HepG2 (cell line): ENCODE measurements around the gene RRP9. TPM values are rescaled to one million over a fixed set of nuclear protein-coding genes. Genes with fewer than 3 reads are reported as not detected.

Experiments
- ATAD3A ChIP-seq: sonication (generic); formaldehyde crosslinking; IDR thresholded peaks from 2 replicates; pipeline ENCODE4 v1.4.0; 2020; ENCODE audit warnings: missing genetic modification reagents
- ATF1 ChIP-seq: IDR thresholded peaks from 2 replicates; pipeline ENCODE4 v1.6.1; 2016; ENCODE audit warnings: mild to moderate bottlenecking, control low read depth
- CBX2 ChIP-seq, 2 experiments: fragments of 200-600 bp in 1 of 2; sonication (generic); formaldehyde crosslinking in 1 of 2; IDR thresholded peaks; 2 replicates each; pipeline versions ENCODE4 v1.7.0 to v1.8.1; 2018 to 2022; ENCODE audit warnings: low read depth in 2 of 2, low read length in 1 of 2, mild to moderate bottlenecking in 1 of 2, missing genetic modification reagents in 1 of 2
- DR1 ChIP-seq: sonication (generic); formaldehyde crosslinking; IDR thresholded peaks from 2 replicates; pipeline ENCODE4 v1.8.0; 2021; ENCODE audit warnings: mild to moderate bottlenecking, missing genetic modification reagents, inconsistent platforms
- EEA1 ChIP-seq: sonication (generic); formaldehyde crosslinking; IDR thresholded peaks from 2 replicates; pipeline ENCODE4 v1.5.1; 2020; ENCODE audit warnings: mild to moderate bottlenecking, missing genetic modification reagents, borderline replicate concordance
- ELF4 ChIP-seq: sonication (generic); formaldehyde crosslinking; IDR thresholded peaks from 2 replicates; pipeline ENCODE4 v1.5.0; 2020; ENCODE audit warnings: missing genetic modification reagents, mild to moderate bottlenecking, moderate library complexity, borderline replicate concordance
- FLYWCH1 ChIP-seq: sonication (generic); formaldehyde crosslinking; IDR thresholded peaks from 2 replicates; pipeline ENCODE4 v1.8.1; 2023; ENCODE audit warnings: mild to moderate bottlenecking, missing genetic modification reagents
- GATAD1 ChIP-seq: IDR thresholded peaks from 2 replicates; pipeline ENCODE4 v1.6.1; 2016; ENCODE audit warnings: missing genetic modification reagents, missing compliant biosample characterization
- HDAC1 ChIP-seq: sonication (generic); formaldehyde crosslinking; IDR thresholded peaks from 2 replicates; pipeline ENCODE4 v1.5.1; 2020; ENCODE audit warnings: mild to moderate bottlenecking, missing genetic modification reagents
- HES4 ChIP-seq: sonication (generic); formaldehyde crosslinking; IDR thresholded peaks from 2 replicates; pipeline ENCODE4 v1.9.0; 2021; ENCODE audit warnings: mild to moderate bottlenecking, missing genetic modification reagents, borderline replicate concordance
- HOXA3 ChIP-seq: sonication (generic); formaldehyde crosslinking; IDR thresholded peaks from 2 replicates; pipeline ENCODE4 v1.5.0; 2020; ENCODE audit warnings: missing genetic modification reagents
- KDM3A ChIP-seq: IDR thresholded peaks from 2 replicates; pipeline ENCODE4 v1.6.1; 2018; ENCODE audit warnings: low read depth, missing compliant biosample characterization
- KLF9 ChIP-seq: IDR thresholded peaks from 2 replicates; pipeline ENCODE4 v1.6.1; 2016; ENCODE audit warnings: low read depth
- MAFK ChIP-seq, 2 experiments: IDR thresholded peaks in 1 of 2; conservative IDR thresholded peaks in 1 of 2; 2 replicates each; pipeline ENCODE4 v1.6.1; 2011; ENCODE audit warnings: improper control_type of control experiment in 2 of 2, low read length in 2 of 2
- NR2F1 ChIP-seq, 2 experiments: fragments of 450-650 bp in 1 of 2; formaldehyde crosslinking in 1 of 2; IDR thresholded peaks; 2 replicates each; pipeline versions ENCODE4 v1.5.0 to v1.6.1; 2016 to 2020; ENCODE audit warnings: mild to moderate bottlenecking in 1 of 2, missing compliant biosample characterization in 1 of 2, missing genetic modification reagents in 1 of 2, moderate library complexity in 1 of 2
- PITX1 ChIP-seq: sonication (generic); formaldehyde crosslinking; IDR thresholded peaks from 2 replicates; pipeline ENCODE4 v1.5.1; 2020; ENCODE audit warnings: mild to moderate bottlenecking, missing genetic modification reagents
- RFX3 ChIP-seq: IDR thresholded peaks from 2 replicates; pipeline ENCODE4 v1.6.1; 2016; ENCODE audit warnings: missing biosample characterization, missing genetic modification reagents
- SIX4 ChIP-seq: sonication (generic); formaldehyde crosslinking; IDR thresholded peaks from 2 replicates; pipeline ENCODE4 v1.4.0; 2020; ENCODE audit warnings: missing genetic modification reagents
- SNRNP70 ChIP-seq: fragments of 200-400 bp; formaldehyde crosslinking; IDR thresholded peaks from 2 replicates; pipeline ENCODE4 v1.6.1; 2017; ENCODE audit warnings: mild to moderate bottlenecking, low read depth, low read length, moderate library complexity
- SP2 ChIP-seq: sonication (generic); formaldehyde crosslinking; IDR thresholded peaks from 2 replicates; pipeline ENCODE4 v1.5.1; 2020; ENCODE audit warnings: mild to moderate bottlenecking, missing genetic modification reagents
- SSRP1 ChIP-seq: IDR thresholded peaks from 2 replicates; pipeline ENCODE4 v1.6.1; 2016; ENCODE audit warnings: control low read depth
- ZNF136 ChIP-seq: sonication (generic); formaldehyde crosslinking; IDR thresholded peaks from 2 replicates; pipeline ENCODE4 v1.8.1; 2022; ENCODE audit warnings: low read depth, mild to moderate bottlenecking, moderate library complexity, missing genetic modification reagents
- ZNF160 ChIP-seq: sonication (generic); formaldehyde crosslinking; IDR thresholded peaks from 2 replicates; pipeline ENCODE4 v1.8.0; 2022; ENCODE audit warnings: mild to moderate bottlenecking, inconsistent platforms, missing genetic modification reagents
- ZNF207 ChIP-seq: fragments of 450-650 bp; IDR thresholded peaks from 2 replicates; pipeline ENCODE4 v1.6.1; 2016; ENCODE audit warnings: antibody characterized with exemption, borderline replicate concordance
- ZNF570 ChIP-seq: sonication (generic); formaldehyde crosslinking; IDR thresholded peaks from 2 replicates; pipeline ENCODE4 v1.4.0; 2020; ENCODE audit warnings: mild to moderate bottlenecking, missing genetic modification reagents, borderline replicate concordance
- ZNF670 ChIP-seq: sonication (generic); formaldehyde crosslinking; IDR thresholded peaks from 2 replicates; pipeline ENCODE4 v1.8.0; 2022; ENCODE audit warnings: mild to moderate bottlenecking, missing genetic modification reagents, borderline replicate concordance
- ZNF766 ChIP-seq: sonication (generic); formaldehyde crosslinking; IDR thresholded peaks from 2 replicates; pipeline ENCODE4 v1.5.0; 2020; ENCODE audit warnings: missing genetic modification reagents, borderline replicate concordance
- ZNF790 ChIP-seq: sonication (generic); formaldehyde crosslinking; IDR thresholded peaks from 2 replicates; pipeline ENCODE4 v1.8.0; 2022; ENCODE audit warnings: missing genetic modification reagents, mild to moderate bottlenecking, borderline replicate concordance
- ZNF879 ChIP-seq: sonication (generic); formaldehyde crosslinking; IDR thresholded peaks from 2 replicates; pipeline ENCODE4 v1.8.1; 2023; ENCODE audit warnings: missing genetic modification reagents
- ZSCAN21 ChIP-seq: sonication (generic); formaldehyde crosslinking; IDR thresholded peaks from 2 replicates; pipeline ENCODE4 v1.8.0; 2022; ENCODE audit warnings: mild to moderate bottlenecking, missing genetic modification reagents, moderate library complexity, borderline replicate concordance
- polyA plus RNA-seq, 8 experiments: library from polyadenylated mRNA; depleted of rRNA in 3 of 8; stranded (reverse) in 7 of 8; unstranded in 1 of 8; fragments of >200 nt; fragmentation: Illumina TruSeq in 4 of 8; extraction: Trizol in 4 of 8; gene quantifications; 2 replicates each; pipeline versions ENCODE4 v1.2.1 to v1.2.3, GENCODE V29; 2011 to 2016; ENCODE audit warnings: low read depth in 4 of 8, missing spikeins in 1 of 8, mixed read lengths in 1 of 8; ENCODE audit not compliant: insufficient read depth in 1 of 8
- total RNA-seq, 5 experiments: library from RNA; depleted of rRNA; stranded (reverse); fragments of >200 nt; fragmentation: Illumina TruSeq; extraction: Trizol; gene quantifications; 2 replicates each; pipeline ENCODE4 v1.2.3, GENCODE V29; 2016; ENCODE audit warnings: low read depth in 1 of 5
- TF ChIP-seq, protein P1 (sequence below): sonication (generic); formaldehyde crosslinking; IDR thresholded peaks from 2 replicates; pipeline ENCODE4 v1.4.0; 2020; ENCODE audit warnings: missing genetic modification reagents

Gene RRP9
- total and polyA plus RNA-seq, 2 of the 13 experiments (the other 11 are each of a cell fraction or from before 2014, with no cell fraction given) = 14.8 to 44.0 TPM

DNA sequence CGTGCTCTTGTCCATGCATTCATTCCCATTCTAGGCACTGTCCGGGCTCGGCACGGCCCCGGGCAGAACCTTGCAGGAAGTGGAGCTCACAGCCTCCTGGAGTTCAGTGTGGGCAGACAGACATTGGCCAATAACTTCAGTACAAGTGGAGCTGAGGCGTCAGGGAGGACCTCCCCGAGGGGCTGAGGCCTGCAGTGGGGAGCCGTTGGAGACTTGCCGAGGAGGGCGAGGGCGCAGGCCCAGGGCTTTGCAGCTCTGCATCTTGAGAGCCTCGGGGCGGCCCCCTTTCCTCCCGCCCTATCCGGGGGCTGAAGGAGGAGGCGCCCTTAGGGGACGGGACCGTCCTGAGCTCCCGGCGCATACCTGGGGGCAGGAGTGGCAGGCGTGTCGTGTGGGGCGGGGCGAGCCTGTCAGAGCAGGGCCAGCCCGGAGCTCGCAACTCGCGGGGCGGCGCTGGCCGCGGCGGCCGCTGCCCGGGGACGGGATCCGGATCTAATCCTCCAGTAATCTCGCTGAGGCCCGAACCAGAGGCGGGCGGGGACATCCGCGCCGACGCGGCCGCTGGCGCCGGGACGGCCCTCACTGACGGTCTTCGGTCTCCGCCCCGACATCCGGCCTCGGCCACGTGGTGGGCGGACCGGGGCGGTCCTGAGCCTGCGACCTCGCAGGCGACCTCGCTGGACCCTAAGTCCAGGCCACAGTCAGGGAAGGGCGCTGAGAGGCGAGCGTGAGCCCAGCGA lies 41.3 kb upstream of the RRP9 start, which contains the start of gene ACY1 (continued):
- TF ChIP-seq ELF4 (CRISPR knock-in tag) (no peak), ZNF879 (CRISPR knock-in tag) (no peak), SSRP1 (no peak), SIX4 (CRISPR knock-in tag) (no peak; the same call in 1 of the 2 replicates), ZNF790 (no peak; the same call in 1 of the 2 replicates), RFX3 (no peak), MAFK (conservative IDR thresholded peaks at IDR 0.05 in 1 of 2, IDR thresholded peaks at IDR 0.05 in 1 of 2; ENCODE audit: low read length in 2 of 2) (no peak), ZNF766 (CRISPR knock-in tag) (peak; percentile 75; the same call in 1 of the 2 replicates), GATAD1 (peak; percentile 78), ZNF160 (CRISPR knock-in tag) (peak; percentile 82), DR1 (CRISPR knock-in tag) (no peak; the same call in 1 of the 2 replicates), SNRNP70 (no peak), ZNF570 (no peak), ATF1 (no peak), EEA1 (CRISPR knock-in tag) (0 out of 2 replicates have a peak, but pooled peaks have one; percentile 21), ZSCAN21 (peak; percentile 98), PITX1 (CRISPR knock-in tag) (peak; percentile 57; the same call in 1 of the 2 replicates), ATAD3A (CRISPR knock-in tag) (no peak), SP2 (CRISPR knock-in tag) (peak; percentile 57), KDM3A (CRISPR knock-in tag) (peak; percentile 44; the same call in 1 of the 2 replicates), ZNF670 (no peak), FLYWCH1 (CRISPR knock-in tag) (no peak), KLF9 (CRISPR knock-in tag) (peak; percentile 42; the same call in 1 of the 2 replicates), CBX2 (IDR thresholded peaks at IDR 0.05; ENCODE audit: low read depth, low read length) (no peak), CBX2 (CRISPR knock-in tag; IDR thresholded peaks at IDR 0.05; ENCODE audit: low read depth) (no peak), HES4 (CRISPR knock-in tag) (no peak), NR2F1 (CRISPR knock-in tag; IDR thresholded peaks at IDR 0.05) (peak; percentile 90 to 92), HDAC1 (peak; percentile 96), HOXA3 (CRISPR knock-in tag) (peak; percentile 84), ZNF136 (CRISPR knock-in tag) (no peak; the same call in none of the 2 replicates), ZNF207 (no peak)
- TF ChIP-seq, protein P1, sequence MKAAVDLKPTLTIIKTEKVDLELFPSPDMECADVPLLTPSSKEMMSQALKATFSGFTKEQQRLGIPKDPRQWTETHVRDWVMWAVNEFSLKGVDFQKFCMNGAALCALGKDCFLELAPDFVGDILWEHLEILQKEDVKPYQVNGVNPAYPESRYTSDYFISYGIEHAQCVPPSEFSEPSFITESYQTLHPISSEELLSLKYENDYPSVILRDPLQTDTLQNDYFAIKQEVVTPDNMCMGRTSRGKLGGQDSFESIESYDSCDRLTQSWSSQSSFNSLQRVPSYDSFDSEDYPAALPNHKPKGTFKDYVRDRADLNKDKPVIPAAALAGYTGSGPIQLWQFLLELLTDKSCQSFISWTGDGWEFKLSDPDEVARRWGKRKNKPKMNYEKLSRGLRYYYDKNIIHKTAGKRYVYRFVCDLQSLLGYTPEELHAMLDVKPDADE (CRISPR knock-in tag) = no peak
